Common myeloid progenitor, CD34-positive (primary cell): ENCODE results near the gene NPHP1.

Source experiments
- CTCF ChIA-PET: fragments of 350-600 bp; sonication (Branson Sonifier 250); formaldehyde crosslinking; loops from one replicate; lab custom pipeline; 2021; ENCODE audit warnings: antibody characterized with exemption; lab: Charles Lee
- POLR2A ChIA-PET: fragments of 350-600 bp; sonication (Branson Sonifier 250); formaldehyde crosslinking; loops from one replicate; lab custom pipeline; 2021; ENCODE audit warnings: antibody characterized with exemption; lab: Charles Lee
- DNase-seq, 3 donors: peaks; one replicate each; pipeline versions ENCODE4 v3.0.0 to v3.0.0-alpha.2; 2013
- H3K27ac ChIP-seq, 2 experiments: 1 replicate in 1 of 2; 2 replicates in 1 of 2; pipeline ENCODE4 v1.7.0; 2013; ENCODE audit warnings: inconsistent platforms in 2 of 2, low read length in 2 of 2, mild to moderate bottlenecking in 2 of 2, low read depth in 1 of 2, moderate library complexity in 1 of 2; ENCODE audit not compliant: severe bottlenecking in 2 of 2, insufficient read depth in 1 of 2, poor library complexity in 1 of 2
- H3K27me3 ChIP-seq, 5 experiments: replicated peaks in 2 of 5; 1 replicate in 3 of 5; 2 replicates in 2 of 5; pipeline versions ENCODE4 v1.6.1 to v1.7.0; 2013; ENCODE audit warnings: low read length in 4 of 5, mild to moderate bottlenecking in 2 of 5, moderate library complexity in 2 of 5, inconsistent platforms in 1 of 5; ENCODE audit not compliant: insufficient read depth in 5 of 5, control insufficient read depth in 4 of 5
- H3K36me3 ChIP-seq, 4 experiments: 1 replicate in 2 of 4; 2 replicates in 2 of 4; pipeline versions ENCODE4 v1.6.1 to v1.7.0; 2013; ENCODE audit warnings: low read length in 3 of 4, control low read depth in 1 of 4, mild to moderate bottlenecking in 1 of 4; ENCODE audit not compliant: control insufficient read depth in 4 of 4, insufficient read depth in 4 of 4
- H3K4me1 ChIP-seq, 4 experiments: 1 replicate in 3 of 4; 2 replicates in 1 of 4; pipeline versions ENCODE4 v1.6.1 to v1.7.1; 2013; ENCODE audit warnings: low read length in 3 of 4, mild to moderate bottlenecking in 3 of 4, control low read depth in 1 of 4, inconsistent platforms in 1 of 4, moderate library complexity in 1 of 4; ENCODE audit not compliant: control insufficient read depth in 4 of 4, insufficient read depth in 4 of 4; ENCODE audit errors: control extremely low read depth in 1 of 4
- H3K4me3 ChIP-seq, 7 experiments: 1 replicate in 4 of 7; 2 replicates in 3 of 7; pipeline versions ENCODE4 v1.5.1 to v1.7.0; 2013; ENCODE audit warnings: mild to moderate bottlenecking in 7 of 7, low read length in 6 of 7, moderate library complexity in 6 of 7, inconsistent platforms in 2 of 7, low read depth in 2 of 7, control low read depth in 1 of 7; ENCODE audit not compliant: insufficient read depth in 4 of 7, control insufficient read depth in 1 of 7; ENCODE audit errors: extremely low read depth in 1 of 7
- H3K9me3 ChIP-seq, 5 experiments: 1 replicate in 4 of 5; 2 replicates in 1 of 5; pipeline versions ENCODE4 v1.6.1 to v1.7.1; 2013; ENCODE audit warnings: low read length in 4 of 5, mild to moderate bottlenecking in 2 of 5, inconsistent platforms in 1 of 5, low read depth in 1 of 5, moderate library complexity in 1 of 5; ENCODE audit not compliant: control insufficient read depth in 4 of 5, insufficient read depth in 2 of 5; ENCODE audit errors: control extremely low read depth in 1 of 5
- WGBS: methylation state at CpG from one replicate; pipeline ENCODE4 v1.1.5; 2013; ENCODE audit not compliant: insufficient coverage; 5-methylcytosine and 5-hydroxymethylcytosine counted together

The NPHP1 gene

GRCh38 chr2:110121052-110121334, 83.8 kb downstream of the NPHP1 start:
- no peaks in the 10 kb centered on the region for H3K36me3 ChIP-seq
- peaks cover 0 to 20% (median 6%) of the 10 kb centered on the region in 5 experiments for H3K27me3 ChIP-seq
- ChIA-PET CTCF (no interaction called here), POLR2A (no interaction called here)
- peaks cover 0 to 1% (median 0%) of the 10 kb centered on the region in 5 experiments for H3K9me3 ChIP-seq
- no peak for DNase-seq
- WGBS, result 87% methylated on average over 2 of the region's 2 CpGs
- peaks cover 0 to 5% (median 3%) of the 10 kb centered on the region in 4 experiments for H3K4me1 ChIP-seq
- no peak overlapping the region for H3K4me3 ChIP-seq
- no peak overlapping the region for H3K27ac ChIP-seq

- ChIA-PET POLR2A (no interaction called here), CTCF (no interaction called here)
- H3K4me3 ChIP-seq, result no peak overlapping the region
- H3K9me3 ChIP-seq, result peaks cover 0 to 1% (median 0%) of the 10 kb centered on the region in 5 experiments
- no peaks in the 10 kb centered on the region for H3K36me3 ChIP-seq
- WGBS, result 91% methylated on average over 4 of the region's 11 CpGs
- H3K27ac ChIP-seq, result no peak overlapping the region
- peaks cover 0 to 9% (median 6%) of the 10 kb centered on the region in 4 experiments for H3K4me1 ChIP-seq
- peaks cover 0 to 26% (median 6%) of the 10 kb centered on the region in 5 experiments for H3K27me3 ChIP-seq
- DNase-seq, result no peak
Measured at GRCh38 chr2:110120171-110121051, 84.4 kb downstream of the NPHP1 start.

- H3K9me3 ChIP-seq, result peaks cover 0 to 1% (median 0%) of the 10 kb centered on the region in 5 experiments
- peak overlapping the region in 4 of 7 experiments; percentile 3 to 66 (median 31) for H3K4me3 ChIP-seq
- no peak overlapping the region for H3K27ac ChIP-seq
- H3K4me1 ChIP-seq, result peaks cover 0 to 25% (median 23%) of the 10 kb centered on the region in 4 experiments
- WGBS, result 10% methylated on average over 8 of the region's 8 CpGs
- CTCF ChIA-PET, result interaction anchor here (0.9 to 1.3 kb wide), 3 partner anchors 9 to 25 kb away, joined by 3 to 6 read pairs (median 4); no protein-coding TSS in a partner anchor
- H3K27me3 ChIP-seq, result peaks cover 0 to 37% (median 6%) of the 10 kb centered on the region in 5 experiments
- peak in 2 of 3 donors; percentile 37 to 38 for DNase-seq
- H3K36me3 ChIP-seq, result no peaks in the 10 kb centered on the region
- POLR2A ChIA-PET, result no interaction called here
Measured at GRCh38 chr2:110116033-110116710, 88.6 kb downstream of the NPHP1 start.

GRCh38 chr2:110115291-110116032, 89.4 kb downstream of the NPHP1 start, which contains the start of gene MALL:
Gene MALL (minus strand): TSS chr2:110115822. CDS start chr2:110115792, 30 bp downstream.
- CTCF ChIA-PET, result interaction anchor here (0.9 to 1.6 kb wide), 6 partner anchors 8 to 26 kb away, joined by 3 to 8 read pairs (median 4); no protein-coding TSS in a partner anchor

GRCh38 chr2:110114831-110115255, 90.0 kb downstream of the NPHP1 start:
- ChIA-PET CTCF (interaction anchor here (1.0 to 1.6 kb wide), 3 partner anchors 9 to 13 kb away, joined by 3 to 8 read pairs (median 4); no protein-coding TSS in a partner anchor), POLR2A (no interaction called here)
- no peak overlapping the region for H3K4me3 ChIP-seq
- H3K4me1 ChIP-seq, result peaks cover 0 to 25% (median 21%) of the 10 kb centered on the region in 4 experiments
- no peak overlapping the region for H3K27ac ChIP-seq
- DNase-seq, result no peak
- no peaks in the 10 kb centered on the region for H3K36me3 ChIP-seq
- H3K9me3 ChIP-seq, result peaks cover 0 to 2% (median 0%) of the 10 kb centered on the region in 5 experiments
- peaks cover 0 to 37% (median 6%) of the 10 kb centered on the region in 5 experiments for H3K27me3 ChIP-seq
- 97% methylated on average over 14 of the region's 14 CpGs for WGBS

More at GRCh38 chr2:110115291-110116032, 89.4 kb downstream of the NPHP1 start, which contains the start of gene MALL:
- WGBS, result 20% methylated on average over 48 of the region's 62 CpGs
- H3K4me3 ChIP-seq, result peak within 1 kb of the TSS in 4 of 7 experiments; percentile 3 to 66 (median 31)
- no peaks in the 10 kb centered on the region for H3K36me3 ChIP-seq
- peaks cover 0 to 37% (median 6%) of the 10 kb centered on the region in 5 experiments for H3K27me3 ChIP-seq
- peaks cover 0 to 2% (median 0%) of the 10 kb centered on the region in 5 experiments for H3K9me3 ChIP-seq
- peaks cover 0 to 25% (median 21%) of the 10 kb centered on the region in 4 experiments for H3K4me1 ChIP-seq
- H3K27ac ChIP-seq, result no peak within 1 kb of the TSS
- DNase-seq, result peak in 2 of 3 donors; percentile 24 to 32
- POLR2A ChIA-PET, result interaction anchor here (0.5 kb wide), 1 partner anchor 27 kb away, joined by 4 read pairs; no protein-coding TSS in a partner anchor

GRCh38 chr2:110113961-110114591, 90.7 kb downstream of the NPHP1 start:
- CTCF ChIA-PET, result interaction anchor here (1.0 to 1.6 kb wide), 2 partner anchors 10 to 14 kb away, joined by 4 to 8 read pairs; no protein-coding TSS in a partner anchor
- no peaks in the 10 kb centered on the region for H3K36me3 ChIP-seq
- WGBS, result 53% methylated on average over 7 of the region's 8 CpGs

More at GRCh38 chr2:110113961-110114591, 90.7 kb downstream of the NPHP1 start:
- peaks cover 0 to 25% (median 21%) of the 10 kb centered on the region in 4 experiments for H3K4me1 ChIP-seq
- peak overlapping the region in 2 of 7 experiments; percentile 4 to 10 for H3K4me3 ChIP-seq
- DNase-seq, result peak in 2 of 3 donors; percentile 38 to 43
- H3K27me3 ChIP-seq, result peaks cover 0 to 37% (median 6%) of the 10 kb centered on the region in 5 experiments
- H3K27ac ChIP-seq, result no peak overlapping the region
- peaks cover 0 to 2% (median 0%) of the 10 kb centered on the region in 5 experiments for H3K9me3 ChIP-seq
- POLR2A ChIA-PET, result no interaction called here
